ENCODE measurements around the gene BCL2L13.
"Not testable (repeated sequence)": the region's sequence is repeated elsewhere in the genome, so short reads cannot be mapped to it uniquely, and the experiment has no call there.

BCL2L13 gene

GRCh38 chr22:17729561-17729960 lies 91.0 kb downstream of the BCL2L13 start:
- no peak for DNase-seq

- no peak for DNase-seq
These were observed 93.8 kb downstream of the BCL2L13 start for GRCh38 chr22:17732251-17732854.

GRCh38 chr22:17733466-17733865 lies 94.9 kb downstream of the BCL2L13 start:
- DNase-seq: no peak

GRCh38 chr22:17734187-17734586 lies 95.6 kb downstream of the BCL2L13 start:
- peak; percentile 41 for DNase-seq

- no peak for DNase-seq
These were observed 100.0 kb downstream of the BCL2L13 start for GRCh38 chr22:17738386-17739128.

- DNase-seq: no peak
These were observed 100.8 kb downstream of the BCL2L13 start for GRCh38 chr22:17739196-17739975.

- no peak for DNase-seq
These were observed 103.4 kb downstream of the BCL2L13 start for GRCh38 chr22:17741866-17742526.

- peak; percentile 64 to 66 for DNase-seq
These were observed 104.0 kb downstream of the BCL2L13 start for GRCh38 chr22:17742527-17742902.

- no peak for DNase-seq
These were observed 105.3 kb downstream of the BCL2L13 start for GRCh38 chr22:17743661-17744411.

GRCh38 chr22:17744430-17744829 lies 105.9 kb downstream of the BCL2L13 start:
- DNase-seq: no peak

GRCh38 chr22:17746916-17747315 lies 108.4 kb downstream of the BCL2L13 start:
- DNase-seq: no peak

- no peak for DNase-seq
These were observed 110.2 kb downstream of the BCL2L13 start for GRCh38 chr22:17748555-17749353.

- DNase-seq: no peak
These were observed 111.2 kb downstream of the BCL2L13 start for GRCh38 chr22:17749605-17750395.

GRCh38 chr22:17751596-17751995 lies 113.0 kb downstream of the BCL2L13 start:
- no peak for DNase-seq

- peak; percentile 81 to 86 for DNase-seq
These were observed 114.9 kb downstream of the BCL2L13 start for GRCh38 chr22:17753401-17753989.

GRCh38 chr22:17754233-17754925 lies 115.8 kb downstream of the BCL2L13 start:
- no peak for DNase-seq

GRCh38 chr22:17761138-17761488 lies 122.6 kb downstream of the BCL2L13 start:
- no peak for DNase-seq

GRCh38 chr22:17763442-17763841 lies 124.9 kb downstream of the BCL2L13 start:
- not testable (repeated sequence) for DNase-seq

GRCh38 chr22:17764036-17764435 lies 125.5 kb downstream of the BCL2L13 start:
- DNase-seq: no peak

GRCh38 chr22:17764852-17765251 lies 126.3 kb downstream of the BCL2L13 start:
- not testable (repeated sequence) for DNase-seq

Measured in inflammatory macrophage treated with lipopolysaccharide for 1 hour (primary cell).